MM.1S (cell line): ENCODE results near the gene CAB39.

Experiments used
- DNase-seq: peaks from one replicate; pipeline ENCODE4 v3.0.0-alpha.2; 2015
- H2AFZ ChIP-seq: fragments of 300-600 bp; sonication (generic); 2 replicates; pipeline ENCODE4 v1.6.0; 2016; ENCODE audit warnings: antibody characterized with exemption, low read length
- H3F3A ChIP-seq: fragments of 300-600 bp; sonication (generic); 2 replicates; pipeline ENCODE4 v1.6.1; 2016; ENCODE audit warnings: mild to moderate bottlenecking, antibody characterized with exemption, low read length, moderate library complexity, mixed read lengths; ENCODE audit not compliant: insufficient read depth
- H3K27ac ChIP-seq: fragments of 300-600 bp; sonication (generic); 2 replicates; pipeline ENCODE4 v1.5.1; 2016; ENCODE audit warnings: mild to moderate bottlenecking, low read length
- H3K27me3 ChIP-seq: fragments of 300-600 bp; sonication (generic); replicated peaks from 2 replicates; pipeline ENCODE4 v1.6.0; 2016; ENCODE audit warnings: low read length; ENCODE audit not compliant: insufficient read depth
- H3K36me3 ChIP-seq: fragments of 300-600 bp; sonication (generic); replicated peaks from 2 replicates; pipeline ENCODE4 v1.6.1; 2016; ENCODE audit warnings: mild to moderate bottlenecking, low read length, mixed read lengths; ENCODE audit not compliant: insufficient read depth
- H3K4me1 ChIP-seq: fragments of 300-600 bp; sonication (generic); 2 replicates; pipeline ENCODE4 v1.6.1; 2016; ENCODE audit warnings: low read length, mixed read lengths
- H3K4me2 ChIP-seq: fragments of 300-600 bp; sonication (generic); 2 replicates; pipeline ENCODE4 v1.6.0; 2016; ENCODE audit warnings: low read depth, low read length
- H3K4me3 ChIP-seq: fragments of 300-600 bp; sonication (generic); 2 replicates; pipeline ENCODE4 v1.5.1; 2016; ENCODE audit warnings: low read length, mixed read lengths
- H3K79me2 ChIP-seq: fragments of 300-600 bp; sonication (generic); 2 replicates; pipeline ENCODE4 v1.6.1; 2016; ENCODE audit warnings: mixed run types, low read length, mixed read lengths
- H3K9ac ChIP-seq: fragments of 300-600 bp; sonication (generic); 2 replicates; pipeline ENCODE4 v1.6.1; 2016; ENCODE audit warnings: low read length, mixed read lengths
- H3K9me2 ChIP-seq: fragments of 300-600 bp; sonication (generic); replicated peaks from 2 replicates; pipeline ENCODE4 v1.6.1; 2016; ENCODE audit warnings: mild to moderate bottlenecking, low read length, mixed read lengths; ENCODE audit not compliant: insufficient read depth
- H3K9me3 ChIP-seq: fragments of 300-600 bp; sonication (generic); replicated peaks from 2 replicates; pipeline ENCODE4 v1.6.1; 2016; ENCODE audit warnings: mild to moderate bottlenecking, low read length, mixed read lengths; ENCODE audit not compliant: insufficient read depth
- H4K20me1 ChIP-seq: fragments of 300-600 bp; sonication (generic); 2 replicates; pipeline ENCODE4 v1.6.1; 2016; ENCODE audit warnings: mild to moderate bottlenecking, low read length, moderate library complexity, mixed read lengths; ENCODE audit not compliant: insufficient read depth
- CTCF ChIP-seq: fragments of 300-600 bp; sonication (generic); IDR thresholded peaks from 2 replicates; pipeline ENCODE4 v1.5.1; 2016; ENCODE audit warnings: antibody characterized with exemption, low read length, mixed read lengths
- EZH2 ChIP-seq: fragments of 300-600 bp; sonication (generic); optimal IDR thresholded peaks from 2 replicates; pipeline ENCODE3; 2017; ENCODE audit warnings: low read depth, mild to moderate bottlenecking, antibody characterized with exemption, low read length, mixed read lengths
- EZH2phosphoT487 ChIP-seq: fragments of 300-600 bp; sonication (generic); IDR thresholded peaks from 2 replicates; pipeline ENCODE4 v1.6.1; 2018; ENCODE audit warnings: antibody characterized with exemption, low read length

The CAB39 gene

GRCh38 chr2:230864122-230864604, 151.5 kb downstream of the CAB39 start:
- Histone ChIP-seq H3K79me2 (peaks cover 48% of the 10 kb centered on the region), H2AFZ (peak overlapping the region; percentile 63), H3K36me3 (no peaks in the 10 kb centered on the region), H4K20me1 (no peaks in the 10 kb centered on the region), H3K4me3 (peak overlapping the region; percentile 57; the same call in 1 of the 2 replicates), H3F3A (peaks cover 38% of the 10 kb centered on the region), H3K9ac (peak overlapping the region; percentile 8; the same call in 1 of the 2 replicates), H3K4me2 (peak overlapping the region; percentile 73; the same call in 1 of the 2 replicates), H3K27me3 (no peaks in the 10 kb centered on the region), H3K9me2 (no peaks in the 10 kb centered on the region), H3K4me1 (peaks cover 20% of the 10 kb centered on the region), H3K27ac (no peak overlapping the region), H3K9me3 (no peaks in the 10 kb centered on the region)
- TF ChIP-seq EZH2phosphoT487, result no peak
- TF ChIP-seq EZH2, result no peak
- TF ChIP-seq CTCF, result no peak
- no peak for DNase-seq

GRCh38 chr2:230864605-230865306, 152.1 kb downstream of the CAB39 start, which contains the start of gene ITM2C:
Gene ITM2C, plus strand, starts transcription at chr2:230864942. Its CDS starts 84 bp downstream, at chr2:230865026.
- Histone ChIP-seq H3K4me3 (peak within 1 kb of the TSS; percentile 93), H3K36me3 (no peaks in the 10 kb centered on the region), H4K20me1 (no peaks in the 10 kb centered on the region), H3K9me2 (no peaks in the 10 kb centered on the region), H3F3A (peaks cover 44% of the 10 kb centered on the region), H3K9me3 (no peaks in the 10 kb centered on the region), H3K79me2 (peaks cover 54% of the 10 kb centered on the region), H3K4me1 (peaks cover 25% of the 10 kb centered on the region), H3K4me2 (peak within 1 kb of the TSS; percentile 98), H2AFZ (peak within 1 kb of the TSS; percentile 63), H3K9ac (peak within 1 kb of the TSS; percentile 91), H3K27ac (peak within 1 kb of the TSS; percentile 96), H3K27me3 (no peaks in the 10 kb centered on the region)
- TF ChIP-seq EZH2phosphoT487, result no peak
- no peak for TF ChIP-seq EZH2
- peak; percentile 38 for TF ChIP-seq CTCF
- DNase-seq, result peak; percentile 81

DNA sequence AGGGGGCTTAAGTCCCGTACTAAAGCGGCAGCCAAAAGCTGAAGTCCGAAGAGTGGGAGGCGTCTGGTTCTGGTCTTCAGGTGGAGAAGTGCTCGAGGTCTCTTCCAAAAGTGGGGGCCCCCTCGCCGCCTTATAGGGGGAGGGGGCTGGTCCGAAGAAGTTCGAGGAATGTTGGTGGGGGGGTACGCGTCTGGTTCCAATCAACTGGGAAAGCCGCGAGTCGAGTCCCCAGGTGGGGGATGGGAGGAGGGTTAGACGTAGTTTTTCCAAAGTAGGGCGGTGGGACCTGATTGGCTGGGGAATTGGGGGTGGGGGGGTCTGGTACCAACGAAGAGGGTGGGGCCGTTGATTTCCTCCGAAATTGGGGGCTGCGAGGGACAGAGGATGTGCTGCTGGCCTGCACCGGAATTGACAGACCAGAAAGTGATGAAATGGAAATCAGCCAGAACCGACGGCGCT, 152.7 kb downstream of the CAB39 start:
- Histone ChIP-seq H3F3A (peaks cover 50% of the 10 kb centered on the region), H3K9ac (peak overlapping the region; percentile 91), H3K9me2 (no peaks in the 10 kb centered on the region), H3K9me3 (no peaks in the 10 kb centered on the region), H3K4me2 (peak overlapping the region; percentile 98), H3K79me2 (peaks cover 56% of the 10 kb centered on the region), H3K27me3 (no peaks in the 10 kb centered on the region), H3K4me1 (peaks cover 27% of the 10 kb centered on the region), H2AFZ (no peak overlapping the region), H3K27ac (peak overlapping the region; percentile 96; the same call in 1 of the 2 replicates), H3K4me3 (peak overlapping the region; percentile 93), H4K20me1 (no peaks in the 10 kb centered on the region), H3K36me3 (no peaks in the 10 kb centered on the region)
- TF ChIP-seq CTCF (no peak), EZH2phosphoT487 (no peak), EZH2 (no peak)
- DNase-seq, result peak; percentile 36
